ENCODE measurements around the gene ANKRD29.

ANKRD29 gene

GRCh38 chr18:23617412-23618014 is 45.2 kb downstream of the ANKRD29 start:
- WGBS, 2 donors (ENCODE audit: extremely low coverage in 2 of 2, insufficient read length in 2 of 2, insufficient replicate concordance in 1 of 2), result no CpG with 5 or more reads among the region's 4 CpGs
- DNase-seq (ENCODE audit: low spot score), result no peak
- H3K27me3 ChIP-seq (ENCODE audit: control insufficient read depth in 3 of 3, insufficient read depth in 3 of 3, low read depth in 1 of 3, low read length in 3 of 3), result peaks cover 12 to 49% (median 38%) of the 10 kb centered on the region in 3 experiments

GRCh38 chr18:23616258-23616657 is 46.5 kb downstream of the ANKRD29 start:
- Histone ChIP-seq H3K36me3 (replicated peaks in 1 of 2; ENCODE audit: control insufficient read depth in 2 of 2, insufficient read depth in 2 of 2, low read length in 2 of 2) (no peaks in the 10 kb centered on the region), H2BK120ac (ENCODE audit: low read depth, low read length) (no peak overlapping the region), H3K4me1 (ENCODE audit: control insufficient read depth in 2 of 2, insufficient read depth in 1 of 2, low read depth in 1 of 2, low read length in 2 of 2) (peaks cover 3 to 5% of the 10 kb centered on the region in 2 donors), H3K27me3 (ENCODE audit: control insufficient read depth in 3 of 3, insufficient read depth in 3 of 3, low read depth in 1 of 3, low read length in 3 of 3) (peaks cover 12 to 46% (median 31%) of the 10 kb centered on the region in 3 experiments), H4K91ac (ENCODE audit: low read depth, low read length, poor library complexity) (no peak overlapping the region), H3K4ac (ENCODE audit: low read length) (no peak overlapping the region), H4K8ac (ENCODE audit: low read depth, low read length) (no peak overlapping the region), H3K9ac (ENCODE audit: low read depth, low read length, poor library complexity) (no peak overlapping the region), H2AK5ac (ENCODE audit: low read depth, low read length) (no peak overlapping the region), H3K27ac (replicated peaks; ENCODE audit: low read length) (no peak overlapping the region), H3K18ac (ENCODE audit: low read length) (no peak overlapping the region), H3K4me3 (ENCODE audit: low read length in 2 of 2) (no peak overlapping the region), H3K9me3 (replicated peaks in 1 of 2; ENCODE audit: control insufficient read depth in 2 of 2, insufficient read depth in 1 of 2, low read depth in 1 of 2, low read length in 2 of 2) (no peaks in the 10 kb centered on the region), H2BK15ac (ENCODE audit: low read length) (no peak overlapping the region), H2BK5ac (ENCODE audit: low read length) (no peak overlapping the region), H2AFZ (ENCODE audit: low read length) (no peak overlapping the region), H3K4me2 (ENCODE audit: insufficient read depth, low read length, poor library complexity, severe bottlenecking) (no peak overlapping the region), H3K23ac (ENCODE audit: low read depth, low read length, poor library complexity) (no peak overlapping the region), H3K79me1 (ENCODE audit: low read depth, low read length) (peaks cover 2% of the 10 kb centered on the region), H3K14ac (ENCODE audit: low read length) (no peak overlapping the region), H2BK12ac (ENCODE audit: low read length) (no peak overlapping the region)
- WGBS, 2 donors (ENCODE audit: extremely low coverage in 2 of 2, insufficient read length in 2 of 2, insufficient replicate concordance in 1 of 2), result no CpG with 5 or more reads among the region's 2 CpGs
- DNase-seq (ENCODE audit: low spot score), result no peak

More at GRCh38 chr18:23617412-23618014, 45.2 kb downstream of the ANKRD29 start:
- H3K9ac ChIP-seq (ENCODE audit: low read depth, low read length, poor library complexity), result no peak overlapping the region
- H3K79me1 ChIP-seq (ENCODE audit: low read depth, low read length), result peaks cover 2% of the 10 kb centered on the region
- no peak overlapping the region for H4K91ac ChIP-seq (ENCODE audit: low read depth, low read length, poor library complexity)
- no peak overlapping the region for H2AK5ac ChIP-seq (ENCODE audit: low read depth, low read length)
- H3K36me3 ChIP-seq (replicated peaks in 1 of 2; ENCODE audit: control insufficient read depth in 2 of 2, insufficient read depth in 2 of 2, low read length in 2 of 2), result no peaks in the 10 kb centered on the region
- no peak overlapping the region for H2AFZ ChIP-seq (ENCODE audit: low read length)
- no peak overlapping the region for H3K4ac ChIP-seq (ENCODE audit: low read length)
- H3K4me2 ChIP-seq (ENCODE audit: insufficient read depth, low read length, poor library complexity, severe bottlenecking), result no peak overlapping the region
- H2BK120ac ChIP-seq (ENCODE audit: low read depth, low read length), result no peak overlapping the region
- no peak overlapping the region for H2BK15ac ChIP-seq (ENCODE audit: low read length)
- no peak overlapping the region for H3K14ac ChIP-seq (ENCODE audit: low read length)
- peaks cover 3 to 5% of the 10 kb centered on the region in 2 donors for H3K4me1 ChIP-seq (ENCODE audit: control insufficient read depth in 2 of 2, insufficient read depth in 1 of 2, low read depth in 1 of 2, low read length in 2 of 2)
- H2BK5ac ChIP-seq (ENCODE audit: low read length), result no peak overlapping the region
- no peaks in the 10 kb centered on the region for H3K9me3 ChIP-seq (replicated peaks in 1 of 2; ENCODE audit: control insufficient read depth in 2 of 2, insufficient read depth in 1 of 2, low read depth in 1 of 2, low read length in 2 of 2)
- no peak overlapping the region for H2BK12ac ChIP-seq (ENCODE audit: low read length)
- H3K4me3 ChIP-seq (ENCODE audit: low read length in 2 of 2), result no peak overlapping the region
- no peak overlapping the region for H3K18ac ChIP-seq (ENCODE audit: low read length)
- no peak overlapping the region for H4K8ac ChIP-seq (ENCODE audit: low read depth, low read length)
- no peak overlapping the region for H3K27ac ChIP-seq (replicated peaks; ENCODE audit: low read length)
- no peak overlapping the region for H3K23ac ChIP-seq (ENCODE audit: low read depth, low read length, poor library complexity)

GRCh38 chr18:23614891-23615290 is 47.8 kb downstream of the ANKRD29 start:
- H2AFZ ChIP-seq (ENCODE audit: low read length), result no peak overlapping the region
- H3K9me3 ChIP-seq (replicated peaks in 1 of 2; ENCODE audit: control insufficient read depth in 2 of 2, insufficient read depth in 1 of 2, low read depth in 1 of 2, low read length in 2 of 2), result no peaks in the 10 kb centered on the region
- no peak for DNase-seq (ENCODE audit: low spot score)
- H4K91ac ChIP-seq (ENCODE audit: low read depth, low read length, poor library complexity), result no peak overlapping the region
- no peaks in the 10 kb centered on the region for H3K36me3 ChIP-seq (replicated peaks in 1 of 2; ENCODE audit: control insufficient read depth in 2 of 2, insufficient read depth in 2 of 2, low read length in 2 of 2)
- H3K4me2 ChIP-seq (ENCODE audit: insufficient read depth, low read length, poor library complexity, severe bottlenecking), result no peak overlapping the region
- H3K18ac ChIP-seq (ENCODE audit: low read length), result no peak overlapping the region
- no peak overlapping the region for H3K4ac ChIP-seq (ENCODE audit: low read length)
- H3K23ac ChIP-seq (ENCODE audit: low read depth, low read length, poor library complexity), result no peak overlapping the region
- WGBS, 2 donors (ENCODE audit: extremely low coverage in 2 of 2, insufficient read length in 2 of 2, insufficient replicate concordance in 1 of 2), result no CpG with 5 or more reads among the region's 3 CpGs
- H3K27me3 ChIP-seq (ENCODE audit: control insufficient read depth in 3 of 3, insufficient read depth in 3 of 3, low read depth in 1 of 3, low read length in 3 of 3), result peaks cover 8 to 32% (median 17%) of the 10 kb centered on the region in 3 experiments
- H3K4me1 ChIP-seq (ENCODE audit: control insufficient read depth in 2 of 2, insufficient read depth in 1 of 2, low read depth in 1 of 2, low read length in 2 of 2), result peaks cover 3 to 5% of the 10 kb centered on the region in 2 donors
- no peak overlapping the region for H4K8ac ChIP-seq (ENCODE audit: low read depth, low read length)
- no peak overlapping the region for H2BK120ac ChIP-seq (ENCODE audit: low read depth, low read length)
- no peak overlapping the region for H3K9ac ChIP-seq (ENCODE audit: low read depth, low read length, poor library complexity)
- H3K4me3 ChIP-seq (ENCODE audit: low read length in 2 of 2), result no peak overlapping the region
- H2BK12ac ChIP-seq (ENCODE audit: low read length), result no peak overlapping the region
- no peak overlapping the region for H3K27ac ChIP-seq (replicated peaks; ENCODE audit: low read length)
- H3K79me1 ChIP-seq (ENCODE audit: low read depth, low read length), result peaks cover 2% of the 10 kb centered on the region
- H2AK5ac ChIP-seq (ENCODE audit: low read depth, low read length), result no peak overlapping the region
- H3K14ac ChIP-seq (ENCODE audit: low read length), result no peak overlapping the region
- no peak overlapping the region for H2BK15ac ChIP-seq (ENCODE audit: low read length)
- no peak overlapping the region for H2BK5ac ChIP-seq (ENCODE audit: low read length)

- no peak overlapping the region for H3K4me3 ChIP-seq (ENCODE audit: low read length in 2 of 2)
Measured at GRCh38 chr18:23614413-23614812, 48.3 kb downstream of the ANKRD29 start.

More at GRCh38 chr18:23614413-23614812, 48.3 kb downstream of the ANKRD29 start:
- Histone ChIP-seq H2BK15ac (ENCODE audit: low read length) (no peak overlapping the region), H2AFZ (ENCODE audit: low read length) (no peak overlapping the region), H2BK5ac (ENCODE audit: low read length) (no peak overlapping the region), H2BK120ac (ENCODE audit: low read depth, low read length) (no peak overlapping the region), H4K91ac (ENCODE audit: low read depth, low read length, poor library complexity) (no peak overlapping the region), H3K14ac (ENCODE audit: low read length) (no peak overlapping the region), H3K18ac (ENCODE audit: low read length) (no peak overlapping the region), H3K36me3 (replicated peaks in 1 of 2; ENCODE audit: control insufficient read depth in 2 of 2, insufficient read depth in 2 of 2, low read length in 2 of 2) (no peaks in the 10 kb centered on the region), H3K23ac (ENCODE audit: low read depth, low read length, poor library complexity) (no peak overlapping the region), H3K9me3 (replicated peaks in 1 of 2; ENCODE audit: control insufficient read depth in 2 of 2, insufficient read depth in 1 of 2, low read depth in 1 of 2, low read length in 2 of 2) (no peaks in the 10 kb centered on the region), H3K9ac (ENCODE audit: low read depth, low read length, poor library complexity) (no peak overlapping the region), H3K4ac (ENCODE audit: low read length) (no peak overlapping the region), H3K79me1 (ENCODE audit: low read depth, low read length) (peaks cover 2% of the 10 kb centered on the region), H2AK5ac (ENCODE audit: low read depth, low read length) (no peak overlapping the region), H3K27ac (replicated peaks; ENCODE audit: low read length) (no peak overlapping the region), H4K8ac (ENCODE audit: low read depth, low read length) (no peak overlapping the region), H3K4me2 (ENCODE audit: insufficient read depth, low read length, poor library complexity, severe bottlenecking) (no peak overlapping the region), H3K4me1 (ENCODE audit: control insufficient read depth in 2 of 2, insufficient read depth in 1 of 2, low read depth in 1 of 2, low read length in 2 of 2) (peaks cover 3 to 4% of the 10 kb centered on the region in 2 donors), H2BK12ac (ENCODE audit: low read length) (no peak overlapping the region), H3K27me3 (ENCODE audit: control insufficient read depth in 3 of 3, insufficient read depth in 3 of 3, low read depth in 1 of 3, low read length in 3 of 3) (peaks cover 4 to 28% (median 12%) of the 10 kb centered on the region in 3 experiments)
- WGBS, 2 donors (ENCODE audit: extremely low coverage in 2 of 2, insufficient read length in 2 of 2, insufficient replicate concordance in 1 of 2), result no CpG with 5 or more reads among the region's 2 CpGs
- no peak for DNase-seq (ENCODE audit: low spot score)
